Panc1 (cell line): ENCODE results near the gene MNAT1. TPM values are rescaled to one million over a fixed set of nuclear protein-coding genes. Genes with fewer than 3 reads are reported as not detected.

Experiments used
- ATAC-seq: fragments of 200-7000 bp; cut with Tn5 transposase; 2 replicates; pipeline ENCODE4 v1.9.1; 2020; ENCODE audit warnings: mild to moderate bottlenecking, moderate library complexity
- BruUV-seq: library from RNA; stranded (reverse); fragments of 400-500 nt; replicated peaks from 2 replicates; lab custom pipeline; 2021; lab: Mats Ljungman, UMichigan
- CTCF ChIA-PET: fragments of 300-600 bp; sonication (Branson Sonifier 250); formaldehyde crosslinking; loops from one replicate; lab custom pipeline; 2022; ENCODE audit warnings: antibody characterized with exemption; lab: Charles Lee
- POLR2A ChIA-PET: fragments of 300-600 bp; sonication (Branson Sonifier 250); formaldehyde crosslinking; loops from one replicate; lab custom pipeline; 2022; ENCODE audit warnings: antibody characterized with exemption; lab: Charles Lee
- DNase-seq: peaks from one replicate; pipeline ENCODE4 v3.0.0-alpha.2; 2010; ENCODE audit warnings: low read depth, low spot score
- H3K27ac ChIP-seq: 2 replicates; pipeline ENCODE4 v1.5.1; 2011; ENCODE audit warnings: mild to moderate bottlenecking, low read length, inconsistent platforms
- H3K27me3 ChIP-seq: fragments of 200-500 bp; sonication (Bioruptor generic); 2 replicates; pipeline ENCODE4 v1.6.0; 2014; ENCODE audit warnings: low read length, inconsistent platforms; ENCODE audit not compliant: control insufficient read depth, insufficient read depth
- H3K36me3 ChIP-seq: fragments of 200-500 bp; sonication (Bioruptor generic); 2 replicates; pipeline ENCODE4 v1.5.1; 2014; ENCODE audit warnings: inconsistent platforms, mild to moderate bottlenecking, low read length, moderate library complexity; ENCODE audit not compliant: control insufficient read depth, insufficient read depth
- H3K4me1 ChIP-seq: 2 replicates; pipeline ENCODE4 v1.5.1; 2011; ENCODE audit warnings: inconsistent platforms, mild to moderate bottlenecking, low read length, moderate library complexity; ENCODE audit not compliant: control insufficient read depth, insufficient read depth
- H3K4me3 ChIP-seq, 2 experiments: 2 replicates each; pipeline ENCODE4 v1.5.1; 2011 to 2012; ENCODE audit warnings: low read depth in 2 of 2, low read length in 2 of 2, mild to moderate bottlenecking in 2 of 2, inconsistent platforms in 1 of 2, moderate library complexity in 1 of 2
- H3K9me3 ChIP-seq: fragments of 200-500 bp; sonication (Bioruptor generic); 2 replicates; pipeline ENCODE4 v1.5.1; 2014; ENCODE audit warnings: low read depth, mild to moderate bottlenecking, inconsistent platforms, low read length, moderate library complexity; ENCODE audit not compliant: control insufficient read depth, insufficient read depth
- POLR2AphosphoS5 ChIP-seq: IDR thresholded peaks from 2 replicates; pipeline ENCODE4 v1.6.1; 2012; ENCODE audit warnings: mild to moderate bottlenecking, low read depth, low read length, moderate library complexity
- SIN3A ChIP-seq: IDR thresholded peaks from 2 replicates; pipeline ENCODE4 v1.6.1; 2012; ENCODE audit warnings: low read depth, mild to moderate bottlenecking, low read length, moderate library complexity, borderline replicate concordance; ENCODE audit not compliant: insufficient read depth
- TCF7L2 ChIP-seq: IDR thresholded peaks from 2 replicates; pipeline ENCODE4 v1.6.1; 2011; ENCODE audit warnings: mild to moderate bottlenecking, low read depth, low read length, inconsistent platforms
- in situ Hi-C: cut with HindIII; loops from 2 replicates; pipeline ENCODE4 v1.10.0; 2016; ENCODE audit warnings: low sequenced_read_pairs, low pct_unique_long_range_greater_than_20kb
- intact Hi-C: fragments of 100-400 bp; cut with micrococcal nuclease; formaldehyde crosslinking; loops from one replicate; pipeline ENCODE4 v1.10.0; 2022; ENCODE audit not compliant: unreplicated experiment
- total RNA-seq: library from RNA; stranded (reverse); gene quantifications from one replicate; pipeline ENCODE4 v1.2.1, GENCODE V29; 2021; ENCODE audit not compliant: unreplicated experiment
- TF ChIP-seq, protein P1 (sequence below), 2 experiments: IDR thresholded peaks; 2 replicates each; pipeline ENCODE4 v1.6.1; 2011 to 2012; ENCODE audit warnings: low read depth in 2 of 2, control low read depth in 1 of 2, low read length in 1 of 2, mild to moderate bottlenecking in 1 of 2, moderate library complexity in 1 of 2; ENCODE audit not compliant: insufficient read depth in 1 of 2
- TF ChIP-seq, protein P2 (sequence below): fragments of 450-650 bp; IDR thresholded peaks from 2 replicates; pipeline ENCODE4 v1.5.1; 2017; ENCODE audit warnings: mild to moderate bottlenecking

Gene MNAT1
- total RNA-seq, 1 experiment from 2014 or later, result 29.4 TPM

DNA sequence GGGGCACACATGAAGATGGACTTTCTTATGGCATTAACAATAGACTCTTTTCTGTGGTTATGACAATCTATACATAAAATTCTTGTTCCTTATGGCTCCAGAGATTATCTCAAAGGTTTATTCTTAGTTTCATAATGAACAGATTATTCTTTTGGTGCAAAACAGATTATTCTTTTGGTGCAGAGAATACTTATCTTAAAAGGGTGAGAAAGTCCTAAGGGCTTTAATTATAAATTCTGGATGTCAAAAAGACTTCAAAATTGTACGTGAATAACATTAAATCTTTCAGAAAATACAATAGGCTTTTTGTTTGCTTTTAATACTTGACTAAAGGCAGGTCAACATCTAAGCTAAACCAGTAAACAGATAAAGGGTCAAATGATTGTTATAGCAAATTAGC, 69.3 kb downstream of the MNAT1 start:
- Histone ChIP-seq H3K36me3 (peaks cover 4% of the 10 kb centered on the region; the same call in 1 of the 2 replicates), H3K4me1 (no peaks in the 10 kb centered on the region), H3K27me3 (no peaks in the 10 kb centered on the region), H3K27ac (no peak overlapping the region), H3K9me3 (no peaks in the 10 kb centered on the region), H3K4me3 (no peak overlapping the region)
- ChIA-PET CTCF (no interaction called here), POLR2A (no interaction called here)
- in situ Hi-C loops (no loop called here), intact Hi-C loops (no loop called here)
- no TSS peak for BruUV-seq
- TF ChIP-seq SIN3A (no peak), POLR2AphosphoS5 (no peak), TCF7L2 (no peak)
- TF ChIP-seq, protein P1, sequence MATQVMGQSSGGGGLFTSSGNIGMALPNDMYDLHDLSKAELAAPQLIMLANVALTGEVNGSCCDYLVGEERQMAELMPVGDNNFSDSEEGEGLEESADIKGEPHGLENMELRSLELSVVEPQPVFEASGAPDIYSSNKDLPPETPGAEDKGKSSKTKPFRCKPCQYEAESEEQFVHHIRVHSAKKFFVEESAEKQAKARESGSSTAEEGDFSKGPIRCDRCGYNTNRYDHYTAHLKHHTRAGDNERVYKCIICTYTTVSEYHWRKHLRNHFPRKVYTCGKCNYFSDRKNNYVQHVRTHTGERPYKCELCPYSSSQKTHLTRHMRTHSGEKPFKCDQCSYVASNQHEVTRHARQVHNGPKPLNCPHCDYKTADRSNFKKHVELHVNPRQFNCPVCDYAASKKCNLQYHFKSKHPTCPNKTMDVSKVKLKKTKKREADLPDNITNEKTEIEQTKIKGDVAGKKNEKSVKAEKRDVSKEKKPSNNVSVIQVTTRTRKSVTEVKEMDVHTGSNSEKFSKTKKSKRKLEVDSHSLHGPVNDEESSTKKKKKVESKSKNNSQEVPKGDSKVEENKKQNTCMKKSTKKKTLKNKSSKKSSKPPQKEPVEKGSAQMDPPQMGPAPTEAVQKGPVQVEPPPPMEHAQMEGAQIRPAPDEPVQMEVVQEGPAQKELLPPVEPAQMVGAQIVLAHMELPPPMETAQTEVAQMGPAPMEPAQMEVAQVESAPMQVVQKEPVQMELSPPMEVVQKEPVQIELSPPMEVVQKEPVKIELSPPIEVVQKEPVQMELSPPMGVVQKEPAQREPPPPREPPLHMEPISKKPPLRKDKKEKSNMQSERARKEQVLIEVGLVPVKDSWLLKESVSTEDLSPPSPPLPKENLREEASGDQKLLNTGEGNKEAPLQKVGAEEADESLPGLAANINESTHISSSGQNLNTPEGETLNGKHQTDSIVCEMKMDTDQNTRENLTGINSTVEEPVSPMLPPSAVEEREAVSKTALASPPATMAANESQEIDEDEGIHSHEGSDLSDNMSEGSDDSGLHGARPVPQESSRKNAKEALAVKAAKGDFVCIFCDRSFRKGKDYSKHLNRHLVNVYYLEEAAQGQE (IDR thresholded peaks at IDR 0.05; ENCODE audit: insufficient read depth in 1 of 2, low read depth in 2 of 2, low read length in 1 of 2), result no peak
- TF ChIP-seq, protein P2, sequence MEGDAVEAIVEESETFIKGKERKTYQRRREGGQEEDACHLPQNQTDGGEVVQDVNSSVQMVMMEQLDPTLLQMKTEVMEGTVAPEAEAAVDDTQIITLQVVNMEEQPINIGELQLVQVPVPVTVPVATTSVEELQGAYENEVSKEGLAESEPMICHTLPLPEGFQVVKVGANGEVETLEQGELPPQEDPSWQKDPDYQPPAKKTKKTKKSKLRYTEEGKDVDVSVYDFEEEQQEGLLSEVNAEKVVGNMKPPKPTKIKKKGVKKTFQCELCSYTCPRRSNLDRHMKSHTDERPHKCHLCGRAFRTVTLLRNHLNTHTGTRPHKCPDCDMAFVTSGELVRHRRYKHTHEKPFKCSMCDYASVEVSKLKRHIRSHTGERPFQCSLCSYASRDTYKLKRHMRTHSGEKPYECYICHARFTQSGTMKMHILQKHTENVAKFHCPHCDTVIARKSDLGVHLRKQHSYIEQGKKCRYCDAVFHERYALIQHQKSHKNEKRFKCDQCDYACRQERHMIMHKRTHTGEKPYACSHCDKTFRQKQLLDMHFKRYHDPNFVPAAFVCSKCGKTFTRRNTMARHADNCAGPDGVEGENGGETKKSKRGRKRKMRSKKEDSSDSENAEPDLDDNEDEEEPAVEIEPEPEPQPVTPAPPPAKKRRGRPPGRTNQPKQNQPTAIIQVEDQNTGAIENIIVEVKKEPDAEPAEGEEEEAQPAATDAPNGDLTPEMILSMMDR, result no peak
- ATAC-seq (no peak), DNase-seq (no peak)

DNA sequence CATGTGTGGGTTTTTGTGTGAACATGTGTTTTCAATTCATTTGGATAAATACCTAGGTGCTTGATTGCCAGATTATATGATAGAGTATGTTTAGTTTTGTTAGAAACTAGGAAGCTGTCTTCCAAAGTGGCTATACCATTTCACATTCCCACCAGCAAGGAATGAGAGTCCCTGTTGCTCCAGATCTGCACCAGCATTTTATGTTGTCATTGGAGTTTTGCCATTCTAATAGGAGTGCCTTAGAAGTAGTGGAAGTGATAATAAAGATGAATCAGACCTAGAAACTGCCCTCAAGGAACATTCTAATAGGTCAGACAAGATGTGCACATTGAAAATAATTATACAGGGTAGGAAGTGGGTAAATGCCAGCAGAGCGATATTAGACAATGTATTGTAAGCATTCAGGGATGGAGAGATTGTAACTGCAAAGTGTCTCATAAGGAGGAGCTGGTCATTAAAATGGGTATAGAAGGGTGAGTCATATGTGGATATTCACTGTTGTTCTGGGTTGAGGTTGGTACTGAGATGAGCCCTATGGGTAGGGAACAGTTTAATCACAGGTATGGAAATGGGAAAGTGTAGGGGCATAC, 71.4 kb downstream of the MNAT1 start:
- BruUV-seq, result no TSS peak
- CTCF ChIA-PET, result no interaction called here
- intact Hi-C loops (no loop called here), in situ Hi-C loops (no loop called here)
- Histone ChIP-seq H3K36me3 (no peaks in the 10 kb centered on the region), H3K9me3 (no peaks in the 10 kb centered on the region), H3K4me1 (no peaks in the 10 kb centered on the region), H3K27me3 (no peaks in the 10 kb centered on the region), H3K4me3 (no peak overlapping the region), H3K27ac (no peak overlapping the region)
- ATAC-seq, result no peak
- DNase-seq, result no peak
- no peak for TF ChIP-seq POLR2AphosphoS5
- no peak for TF ChIP-seq SIN3A
- TF ChIP-seq, protein P1 (IDR thresholded peaks at IDR 0.05; ENCODE audit: insufficient read depth in 1 of 2, low read depth in 2 of 2, low read length in 1 of 2), result no peak
- TF ChIP-seq, protein P2, result no peak
- no peak for TF ChIP-seq TCF7L2
- POLR2A ChIA-PET, result no interaction called here
